ENCODE results near the gene SERPINB7.

The SERPINB7 gene

DNA sequence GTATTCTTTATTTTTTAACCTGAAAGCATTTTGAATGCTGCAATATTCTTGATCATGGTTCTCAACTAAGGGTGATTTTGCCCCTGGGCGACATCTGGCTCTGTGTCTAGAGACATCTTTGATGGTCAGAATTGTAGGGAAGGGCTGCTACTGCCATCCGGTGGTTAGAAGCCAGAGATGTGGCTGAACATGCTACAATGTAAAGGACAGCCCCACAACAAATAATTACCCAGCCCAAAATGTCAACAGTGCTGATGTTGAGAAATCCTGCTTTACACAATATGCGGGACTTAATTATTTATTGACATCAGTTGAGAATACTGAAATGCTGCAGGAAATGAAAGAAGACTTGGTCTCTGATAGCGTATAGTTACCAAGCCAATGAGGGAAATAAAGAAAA lies 74.8 kb downstream of the SERPINB7 start:
- peak in 1 of 14 donors; percentile 0 for DNase-seq

DNA sequence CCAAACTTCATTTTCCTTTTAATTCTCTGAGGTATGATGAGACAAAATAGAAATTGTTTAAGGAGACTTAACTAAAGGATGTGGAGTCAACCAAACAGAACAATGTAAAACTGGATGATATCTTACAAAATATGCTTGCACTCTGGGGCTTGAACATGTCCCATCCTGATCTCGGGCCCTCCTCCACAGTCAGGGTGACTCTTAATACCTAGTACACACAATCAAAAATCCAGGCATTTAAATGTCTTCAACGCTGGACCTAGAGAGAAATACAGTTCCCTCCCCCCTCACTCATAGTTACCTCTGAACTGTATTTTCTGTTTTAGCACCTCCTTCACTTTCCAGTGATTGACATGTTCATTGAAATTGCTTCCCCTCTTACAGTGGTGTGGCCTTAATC lies 75.4 kb downstream of the SERPINB7 start:
- no peak for DNase-seq

All from C1 segment of cervical spinal cord (tissue), 14 donors.